Activated B cell treated with CpG ODN at 0.5 μM for 24 hours (primary cell): Measurements from ENCODE around the gene LDLRAD2. TPM values are rescaled to one million over a fixed set of nuclear protein-coding genes. Genes with fewer than 3 reads are reported as not detected.

Source experiments
- ATAC-seq: fragments of 200-7000 bp; cut with Tn5 transposase; one replicate; pipeline ENCODE4 v1.10.0; 2021; ENCODE audit warnings: low read depth, mild to moderate bottlenecking, moderate library complexity
- CTCF ChIA-PET: fragments of 350-600 bp; sonication (Branson Sonifier 250); formaldehyde crosslinking; loops from one replicate; lab custom pipeline; 2021; ENCODE audit warnings: antibody characterized with exemption; lab: Charles Lee
- POLR2A ChIA-PET: fragments of 350-600 bp; sonication (Branson Sonifier 250); formaldehyde crosslinking; loops from one replicate; lab custom pipeline; 2021; ENCODE audit warnings: antibody characterized with exemption; lab: Charles Lee
- DNase-seq: peaks from one replicate; pipeline ENCODE4 v3.0.0; 2022
- H3K27ac Mint-ChIP-seq: one replicate; pipeline ENCODE4 v1.8.0; 2020; ENCODE audit warnings: mixed read lengths
- H3K27me3 Mint-ChIP-seq: one replicate; pipeline ENCODE4 v1.8.0; 2021; ENCODE audit warnings: mixed read lengths
- H3K36me3 Mint-ChIP-seq: one replicate; pipeline ENCODE4 v1.8.0; 2021; ENCODE audit warnings: low read depth, mixed read lengths
- H3K4me1 Mint-ChIP-seq: one replicate; pipeline ENCODE4 v1.8.0; 2021; ENCODE audit warnings: mixed read lengths
- H3K4me3 Mint-ChIP-seq: one replicate; pipeline ENCODE4 v1.8.0; 2020; ENCODE audit warnings: mild to moderate bottlenecking, mixed read lengths
- H3K9me3 Mint-ChIP-seq: one replicate; pipeline ENCODE4 v1.8.0; 2020; ENCODE audit warnings: mixed read lengths
- CTCF ChIP-seq: fragments of 200-600 bp; IDR thresholded peaks from one replicate; pipeline ENCODE4 v1.8.0; 2022; ENCODE audit warnings: antibody characterized with exemption, mild to moderate bottlenecking
- intact Hi-C: fragments of 100-400 bp; cut with micrococcal nuclease; formaldehyde crosslinking; loops from one replicate; pipeline ENCODE4 v1.15.1; 2024
- total RNA-seq: library from RNA; stranded (reverse); gene quantifications from 2 replicates; pipeline ENCODE4 v1.2.3, GENCODE V29; 2022

LDLRAD2 gene
- total RNA-seq, 1 donor from 2014 or later = 0.67 TPM

GRCh38 chr1:21814241-21814918, 2.3 kb downstream of the LDLRAD2 start:
- H3K4me3 Mint-ChIP-seq = peak overlapping the region; percentile 36
- H3K27me3 Mint-ChIP-seq = peaks cover 3% of the 10 kb centered on the region
- intact Hi-C loops = loop anchor here (2.0 to 10.0 kb wide), 2 partner anchors 52 to 120 kb away; partner anchors contain the start of gene HSPG2
- H3K36me3 Mint-ChIP-seq = no peaks in the 10 kb centered on the region
- no peak overlapping the region for H3K27ac Mint-ChIP-seq
- TF ChIP-seq CTCF = peak; percentile 18
- ChIA-PET POLR2A (interaction anchor here (0.5 kb wide), 1 partner anchor 38 kb away, joined by 7 read pairs; no protein-coding TSS in a partner anchor), CTCF (interaction anchor here (1.1 kb wide), 1 partner anchor 32 kb away, joined by 3 read pairs; no protein-coding TSS in a partner anchor)
- H3K4me1 Mint-ChIP-seq = peaks cover 20% of the 10 kb centered on the region
- DNase-seq (peak; percentile 53), ATAC-seq (peak; percentile 78)
- H3K9me3 Mint-ChIP-seq = no peaks in the 10 kb centered on the region

- no peak for TF ChIP-seq CTCF
- ATAC-seq (no peak), DNase-seq (no peak)
- Mint-ChIP-seq H3K9me3 (no peaks in the 10 kb centered on the region), H3K4me1 (peaks cover 20% of the 10 kb centered on the region), H3K4me3 (peak overlapping the region; percentile 36), H3K27me3 (peaks cover 3% of the 10 kb centered on the region), H3K36me3 (no peaks in the 10 kb centered on the region), H3K27ac (no peak overlapping the region)
- POLR2A ChIA-PET = interaction anchor here (0.5 kb wide), 1 partner anchor 38 kb away, joined by 7 read pairs; no protein-coding TSS in a partner anchor
- intact Hi-C loops = loop anchor here (2.0 to 10.0 kb wide), 3 partner anchors 52 to 147 kb away; partner anchors contain the start of gene HSPG2
- CTCF ChIA-PET = interaction anchor here (1.1 kb wide), 1 partner anchor 33 kb away, joined by 3 read pairs; no protein-coding TSS in a partner anchor
These were observed 3.0 kb downstream of the LDLRAD2 start for GRCh38 chr1:21814981-21815582.

GRCh38 chr1:21815724-21816321, 3.8 kb downstream of the LDLRAD2 start:
- ChIA-PET POLR2A (no interaction called here), CTCF (interaction anchor here (1.1 kb wide), 1 partner anchor 34 kb away, joined by 3 read pairs; no protein-coding TSS in a partner anchor)
- Mint-ChIP-seq H3K4me3 (no peak overlapping the region), H3K4me1 (peaks cover 20% of the 10 kb centered on the region), H3K9me3 (no peaks in the 10 kb centered on the region), H3K36me3 (no peaks in the 10 kb centered on the region), H3K27me3 (peaks cover 3% of the 10 kb centered on the region), H3K27ac (peak overlapping the region; percentile 43)
- ATAC-seq (peak; percentile 51), DNase-seq (no peak)
- intact Hi-C loops = loop anchor here (2.0 to 10.0 kb wide), 3 partner anchors 51 to 146 kb away; partner anchors contain the start of gene HSPG2
- TF ChIP-seq CTCF = no peak

GRCh38 chr1:21816602-21817302, 4.7 kb downstream of the LDLRAD2 start:
- no peaks in the 10 kb centered on the region for H3K9me3 Mint-ChIP-seq
- H3K4me1 Mint-ChIP-seq = peaks cover 20% of the 10 kb centered on the region
- ATAC-seq (no peak), DNase-seq (no peak)
- H3K4me3 Mint-ChIP-seq = no peak overlapping the region
- TF ChIP-seq CTCF = no peak
- ChIA-PET POLR2A (interaction anchor here (0.5 kb wide), 1 partner anchor 35 kb away, joined by 3 read pairs; no protein-coding TSS in a partner anchor), CTCF (no interaction called here)
- H3K27me3 Mint-ChIP-seq = no peaks in the 10 kb centered on the region
- intact Hi-C loops = loop anchor here (5.0 to 10.0 kb wide), 2 partner anchors 118 to 146 kb away; partner anchors contain the start of gene HSPG2
- no peak overlapping the region for H3K27ac Mint-ChIP-seq
- no peaks in the 10 kb centered on the region for H3K36me3 Mint-ChIP-seq
